Rectal smooth muscle tissue (tissue), 1 donor: ENCODE measurements around the gene MCRS1.
A peak's percentile ranks its signal among the peaks of the same experiment; 100 is the strongest.
"Not testable (repeated sequence)": the region's sequence is repeated elsewhere in the genome, so short reads cannot be mapped to it uniquely, and the experiment has no call there.

Source experiments
- H3K27ac ChIP-seq: one replicate; pipeline ENCODE4 v1.7.0; 2013; ENCODE audit warnings: low read depth, low read length, inconsistent platforms
- H3K27me3 ChIP-seq: one replicate; pipeline ENCODE4 v1.7.0; 2013; ENCODE audit warnings: low read length; ENCODE audit not compliant: control insufficient read depth, insufficient read depth
- H3K36me3 ChIP-seq: one replicate; pipeline ENCODE4 v1.7.0; 2013; ENCODE audit warnings: low read length; ENCODE audit not compliant: control insufficient read depth, insufficient read depth
- H3K4me1 ChIP-seq: one replicate; pipeline ENCODE4 v1.7.0; 2013; ENCODE audit warnings: low read length; ENCODE audit not compliant: control insufficient read depth, insufficient read depth
- H3K4me3 ChIP-seq: one replicate; pipeline ENCODE4 v1.7.0; 2013; ENCODE audit warnings: low read length
- H3K9ac ChIP-seq: one replicate; pipeline ENCODE4 v1.7.0; 2013; ENCODE audit warnings: low read length

MCRS1 gene

GRCh38 chr12:49567611-49568441, at the start of gene MCRS1:
TSS of gene MCRS1 (minus strand) at chr12:49568142. CDS start at chr12:49566731, 1,411 bp downstream.
- H3K4me3 ChIP-seq = peak within 1 kb of the TSS; percentile 94
- peak within 1 kb of the TSS; percentile 90 for H3K27ac ChIP-seq
- H3K36me3 ChIP-seq = peaks cover 15% of the 10 kb centered on the region
- H3K4me1 ChIP-seq = peaks cover 10% of the 10 kb centered on the region
- peak within 1 kb of the TSS; percentile 85 for H3K9ac ChIP-seq
- no peaks in the 10 kb centered on the region for H3K27me3 ChIP-seq

- no peak overlapping the region for H3K9ac ChIP-seq
- H3K27ac ChIP-seq = no peak overlapping the region
- no peaks in the 10 kb centered on the region for H3K36me3 ChIP-seq
- H3K4me3 ChIP-seq = no peak overlapping the region
- peaks cover 2% of the 10 kb centered on the region for H3K4me1 ChIP-seq
- H3K27me3 ChIP-seq = no peaks in the 10 kb centered on the region
Measured at GRCh38 chr12:49616533-49617219, 48.7 kb upstream of the MCRS1 start.

- no peaks in the 10 kb centered on the region for H3K36me3 ChIP-seq
- H3K4me1 ChIP-seq = no peaks in the 10 kb centered on the region
- H3K9ac ChIP-seq = no peak overlapping the region
- H3K27me3 ChIP-seq = no peaks in the 10 kb centered on the region
- no peak overlapping the region for H3K27ac ChIP-seq
- H3K4me3 ChIP-seq = no peak overlapping the region
Measured at GRCh38 chr12:49615725-49616124, 47.8 kb upstream of the MCRS1 start.

- Histone ChIP-seq H3K27me3 (no peaks in the 10 kb centered on the region), H3K4me3 (no peak overlapping the region), H3K9ac (no peak overlapping the region), H3K27ac (no peak overlapping the region), H3K36me3 (no peaks in the 10 kb centered on the region), H3K4me1 (no peaks in the 10 kb centered on the region)
Measured at GRCh38 chr12:49612210-49612609, 44.3 kb upstream of the MCRS1 start.

GRCh38 chr12:49610785-49611184, 42.8 kb upstream of the MCRS1 start:
- not testable (repeated sequence) for H3K4me3 ChIP-seq, H3K4me1 ChIP-seq, H3K9ac ChIP-seq, H3K27me3 ChIP-seq, H3K36me3 ChIP-seq, H3K27ac ChIP-seq

GRCh38 chr12:49609875-49610154, 41.9 kb upstream of the MCRS1 start:
- Histone ChIP-seq H3K9ac (no peak overlapping the region), H3K27me3 (no peaks in the 10 kb centered on the region), H3K4me1 (no peaks in the 10 kb centered on the region), H3K27ac (no peak overlapping the region), H3K4me3 (no peak overlapping the region), H3K36me3 (no peaks in the 10 kb centered on the region)

- Histone ChIP-seq H3K36me3 (no peaks in the 10 kb centered on the region), H3K9ac (no peak overlapping the region), H3K27ac (no peak overlapping the region), H3K27me3 (no peaks in the 10 kb centered on the region), H3K4me1 (no peaks in the 10 kb centered on the region), H3K4me3 (no peak overlapping the region)
Measured at GRCh38 chr12:49609059-49609874, 41.3 kb upstream of the MCRS1 start.

GRCh38 chr12:49605539-49605938, 37.6 kb upstream of the MCRS1 start, which contains the start of gene FAM186B:
TSS of gene FAM186B (minus strand) at chr12:49605639. CDS start at chr12:49605477, 162 bp downstream.
- H3K4me3 ChIP-seq, H3K27ac ChIP-seq, H3K4me1 ChIP-seq, H3K27me3 ChIP-seq, H3K9ac ChIP-seq, H3K36me3 ChIP-seq: not testable (repeated sequence)

GRCh38 chr12:49604856-49605255, 36.9 kb upstream of the MCRS1 start:
- H3K9ac ChIP-seq = no peak overlapping the region
- no peaks in the 10 kb centered on the region for H3K4me1 ChIP-seq
- no peaks in the 10 kb centered on the region for H3K27me3 ChIP-seq
- H3K4me3 ChIP-seq = no peak overlapping the region
- no peak overlapping the region for H3K27ac ChIP-seq
- H3K36me3 ChIP-seq = no peaks in the 10 kb centered on the region

- H3K4me3 ChIP-seq = no peak overlapping the region
- H3K36me3 ChIP-seq = no peaks in the 10 kb centered on the region
- no peak overlapping the region for H3K9ac ChIP-seq
- H3K4me1 ChIP-seq = no peaks in the 10 kb centered on the region
- H3K27me3 ChIP-seq = no peaks in the 10 kb centered on the region
- H3K27ac ChIP-seq = no peak overlapping the region
Measured at GRCh38 chr12:49603721-49604120, 35.8 kb upstream of the MCRS1 start.

GRCh38 chr12:49599961-49600360, 32.0 kb upstream of the MCRS1 start:
- H3K4me1 ChIP-seq = no peaks in the 10 kb centered on the region
- no peak overlapping the region for H3K4me3 ChIP-seq
- H3K9ac ChIP-seq = no peak overlapping the region
- no peaks in the 10 kb centered on the region for H3K36me3 ChIP-seq
- no peaks in the 10 kb centered on the region for H3K27me3 ChIP-seq
- H3K27ac ChIP-seq = no peak overlapping the region

GRCh38 chr12:49598527-49598926, 30.6 kb upstream of the MCRS1 start:
- H3K9ac ChIP-seq = no peak overlapping the region
- no peaks in the 10 kb centered on the region for H3K4me1 ChIP-seq
- no peak overlapping the region for H3K27ac ChIP-seq
- no peak overlapping the region for H3K4me3 ChIP-seq
- no peaks in the 10 kb centered on the region for H3K27me3 ChIP-seq
- H3K36me3 ChIP-seq = no peaks in the 10 kb centered on the region
